ENCODE measurements around the gene MPPED1. TPM values are rescaled to one million over a fixed set of nuclear protein-coding genes. Genes with fewer than 3 reads are reported as not detected.

Gene MPPED1
- total and polyA plus RNA-seq, 3 experiments from 2014 or later: not detected

DNA sequence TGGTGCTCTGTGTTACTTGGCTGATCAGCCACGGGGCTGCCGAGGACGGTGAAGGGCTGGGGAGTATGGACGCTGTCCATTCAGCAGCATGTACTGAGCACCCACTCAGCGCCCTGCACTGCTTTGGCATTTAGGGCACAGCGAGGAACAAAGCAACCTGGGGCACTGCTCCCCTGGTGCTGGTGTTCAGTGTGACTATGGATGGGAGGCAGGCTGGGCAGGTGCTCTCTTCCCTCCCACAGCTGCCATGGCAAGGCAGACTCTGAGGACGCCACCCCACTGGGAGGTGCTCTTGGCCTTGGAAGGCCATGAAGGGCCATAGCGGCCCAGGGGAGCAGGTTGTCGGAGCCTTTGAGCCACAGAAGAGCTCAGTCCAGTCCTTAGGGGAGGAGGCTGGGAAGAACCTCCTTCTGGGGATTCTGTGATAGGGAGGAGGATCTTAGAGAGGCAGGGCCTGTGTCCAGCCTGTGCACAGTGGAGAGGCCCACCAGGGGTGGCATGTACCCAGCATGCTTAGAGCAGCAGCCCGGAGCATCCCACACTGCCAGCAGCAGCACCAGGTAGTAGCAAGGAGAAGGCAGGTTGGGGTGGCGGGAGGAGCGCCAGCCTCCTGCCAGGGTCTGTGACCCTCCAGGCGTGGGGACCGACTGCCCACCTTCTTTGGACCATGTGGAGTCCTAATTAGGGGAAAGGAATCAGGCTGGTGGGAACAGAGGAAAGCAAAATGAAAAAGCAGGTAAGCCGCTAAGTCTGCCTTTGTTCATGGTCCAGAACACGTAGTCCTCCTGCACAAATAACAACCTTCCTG, 141.8 kb downstream of the MPPED1 start:
- ChIA-PET CTCF (no interaction called here), POLR2A (no interaction called here)
- no peak overlapping the region for H3K27ac Mint-ChIP-seq
- Histone ChIP-seq H3K27me3 (ENCODE audit: insufficient read depth, low read length, poor library complexity, severe bottlenecking) (no peaks in the 10 kb centered on the region), H3K9me3 (ENCODE audit: low read length) (no peaks in the 10 kb centered on the region), H3K4me1 (ENCODE audit: insufficient read depth, low read length) (no peaks in the 10 kb centered on the region), H3K4me3 (ENCODE audit: low read length) (no peak overlapping the region), H3K27ac (ENCODE audit: low read depth, low read length) (no peak overlapping the region), H3K36me3 (ENCODE audit: insufficient read depth, low read length) (no peaks in the 10 kb centered on the region)
- no peaks in the 10 kb centered on the region for H3K4me1 Mint-ChIP-seq
- H3K36me3 Mint-ChIP-seq: no peaks in the 10 kb centered on the region
- H3K4me3 Mint-ChIP-seq: no peak overlapping the region
- DNase-seq: no peak
- H3K9me3 Mint-ChIP-seq: no peaks in the 10 kb centered on the region
- H3K27me3 Mint-ChIP-seq: peaks cover 13 to 20% of the 10 kb centered on the region in 2 donors

DNA sequence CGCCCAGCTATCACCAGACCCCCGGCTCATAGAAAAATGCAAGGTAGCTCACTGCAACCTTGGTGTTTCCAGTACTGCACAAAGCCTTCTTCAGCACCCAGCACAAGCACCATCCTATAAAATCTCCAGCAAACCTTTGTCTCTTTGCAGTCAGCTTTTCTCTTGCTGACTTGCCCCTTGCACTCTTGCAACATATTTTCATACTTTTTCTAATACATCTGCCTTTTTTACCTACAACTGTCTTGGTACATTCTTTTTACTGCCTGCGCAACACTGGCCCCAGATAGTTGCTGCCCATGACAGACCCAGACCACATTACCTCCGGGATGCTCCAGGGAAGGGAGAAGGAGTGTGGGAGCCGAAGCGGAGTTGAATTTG, 142.4 kb downstream of the MPPED1 start:
- ChIA-PET POLR2A (no interaction called here), CTCF (no interaction called here)
- no peak overlapping the region for H3K4me3 ChIP-seq (ENCODE audit: low read length)
- Mint-ChIP-seq H3K4me1 (no peaks in the 10 kb centered on the region), H3K27ac (no peak overlapping the region), H3K27me3 (peaks cover 13 to 20% of the 10 kb centered on the region in 2 donors), H3K36me3 (no peaks in the 10 kb centered on the region), H3K4me3 (no peak overlapping the region), H3K9me3 (no peaks in the 10 kb centered on the region)
- no peaks in the 10 kb centered on the region for H3K36me3 ChIP-seq (ENCODE audit: insufficient read depth, low read length)
- H3K4me1 ChIP-seq (ENCODE audit: insufficient read depth, low read length): no peaks in the 10 kb centered on the region
- H3K27me3 ChIP-seq (ENCODE audit: insufficient read depth, low read length, poor library complexity, severe bottlenecking): no peaks in the 10 kb centered on the region
- no peak for DNase-seq
- no peaks in the 10 kb centered on the region for H3K9me3 ChIP-seq (ENCODE audit: low read length)
- no peak overlapping the region for H3K27ac ChIP-seq (ENCODE audit: low read depth, low read length)

DNA sequence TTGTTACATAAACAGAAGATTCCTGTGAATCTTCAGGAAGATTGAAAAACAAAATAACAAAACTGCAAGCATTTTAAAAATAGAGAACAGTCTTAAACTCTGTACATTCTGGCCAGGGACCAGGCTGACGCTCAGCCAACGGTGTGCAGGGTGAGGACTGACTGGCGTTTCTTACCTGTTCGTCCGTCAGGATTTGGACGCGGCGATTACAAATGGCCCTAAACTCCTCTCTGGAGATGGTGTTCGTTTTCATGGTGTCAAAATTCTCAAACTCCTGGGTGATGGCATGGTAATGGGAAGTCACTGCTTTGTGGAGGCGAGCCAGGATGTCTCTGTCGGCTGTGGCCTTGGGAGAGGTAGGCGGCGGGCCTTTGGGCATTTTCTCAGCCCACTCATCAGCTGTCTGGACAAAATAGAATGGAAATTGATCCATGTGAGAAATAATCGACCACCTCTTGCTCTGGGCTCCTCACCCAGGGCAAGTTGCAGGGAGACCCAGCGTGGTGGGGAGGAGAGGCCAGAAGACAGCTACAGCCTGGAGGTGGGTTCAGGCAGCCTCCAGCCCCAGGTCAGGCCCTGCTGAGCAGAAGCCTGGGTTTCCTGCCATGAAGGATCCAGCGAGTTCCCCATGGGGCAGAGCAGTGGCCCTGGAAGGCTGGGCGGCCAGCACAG, 143.0 kb downstream of the MPPED1 start:
- Mint-ChIP-seq H3K27me3 (peaks cover 13 to 25% of the 10 kb centered on the region in 2 donors), H3K36me3 (no peaks in the 10 kb centered on the region), H3K4me1 (no peaks in the 10 kb centered on the region), H3K9me3 (no peaks in the 10 kb centered on the region), H3K4me3 (no peak overlapping the region), H3K27ac (no peak overlapping the region)
- Histone ChIP-seq H3K4me1 (ENCODE audit: insufficient read depth, low read length) (no peaks in the 10 kb centered on the region), H3K36me3 (ENCODE audit: insufficient read depth, low read length) (no peaks in the 10 kb centered on the region), H3K4me3 (ENCODE audit: low read length) (no peak overlapping the region), H3K9me3 (ENCODE audit: low read length) (no peaks in the 10 kb centered on the region), H3K27me3 (ENCODE audit: insufficient read depth, low read length, poor library complexity, severe bottlenecking) (no peaks in the 10 kb centered on the region), H3K27ac (ENCODE audit: low read depth, low read length) (no peak overlapping the region)
- ChIA-PET CTCF (no interaction called here), POLR2A (no interaction called here)
- no peak for DNase-seq

DNA sequence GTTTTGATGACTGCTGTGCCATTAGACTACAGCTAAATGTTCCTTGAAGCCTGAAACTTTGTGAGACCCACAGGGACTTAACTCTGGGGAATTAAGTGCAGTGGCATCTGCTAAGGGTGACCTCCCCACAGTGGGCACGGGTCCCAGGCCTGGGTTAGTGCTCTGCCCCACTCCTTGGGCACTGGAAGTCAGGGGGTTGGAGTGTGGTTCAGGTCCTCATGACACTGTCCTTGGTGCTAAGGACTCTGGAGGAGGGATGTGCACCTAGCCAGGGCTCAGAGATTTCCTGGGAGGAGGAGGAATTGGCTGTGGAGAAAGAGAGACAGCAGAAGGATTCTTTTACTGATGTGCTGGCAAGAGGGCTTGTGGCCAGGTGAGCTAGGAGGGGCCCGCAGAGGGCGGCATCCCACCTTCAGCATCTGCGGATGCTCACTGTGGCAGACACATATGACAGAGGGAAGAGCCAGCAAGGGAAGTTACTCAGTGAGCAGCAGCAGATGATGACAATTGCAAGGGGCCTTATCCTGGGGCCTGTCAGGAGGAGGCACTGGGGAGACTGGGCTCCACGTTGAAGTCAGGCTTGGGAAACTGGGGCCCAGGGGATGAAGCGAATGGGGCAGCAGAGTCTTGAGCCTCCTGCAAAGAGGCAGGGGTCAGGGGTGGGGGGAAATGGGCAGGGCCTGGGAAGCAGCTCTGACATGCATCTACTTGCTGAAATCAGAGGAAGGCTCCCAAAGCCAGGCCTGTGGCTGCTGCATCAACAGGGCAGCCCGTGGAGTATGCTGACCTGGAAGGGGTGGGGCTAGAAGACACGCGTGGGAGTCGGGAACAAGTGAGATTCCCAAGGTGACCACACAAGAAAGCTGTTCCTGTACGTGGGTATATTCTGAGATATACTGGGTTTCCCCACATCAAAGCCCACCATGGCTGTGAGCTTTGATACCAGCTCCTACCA, 144.0 kb downstream of the MPPED1 start:
- Histone ChIP-seq H3K27me3 (ENCODE audit: insufficient read depth, low read length, poor library complexity, severe bottlenecking) (no peaks in the 10 kb centered on the region), H3K36me3 (ENCODE audit: insufficient read depth, low read length) (no peaks in the 10 kb centered on the region), H3K27ac (ENCODE audit: low read depth, low read length) (no peak overlapping the region), H3K4me1 (ENCODE audit: insufficient read depth, low read length) (no peaks in the 10 kb centered on the region), H3K9me3 (ENCODE audit: low read length) (no peaks in the 10 kb centered on the region), H3K4me3 (ENCODE audit: low read length) (no peak overlapping the region)
- no peak overlapping the region for H3K27ac Mint-ChIP-seq
- peaks cover 16 to 29% of the 10 kb centered on the region in 2 donors for H3K27me3 Mint-ChIP-seq
- ChIA-PET CTCF (no interaction called here), POLR2A (no interaction called here)
- DNase-seq: no peak
- no peak overlapping the region for H3K4me3 Mint-ChIP-seq
- H3K9me3 Mint-ChIP-seq: peaks cover 0 to 2% (median 0%) of the 10 kb centered on the region in 5 donors
- no peaks in the 10 kb centered on the region for H3K36me3 Mint-ChIP-seq
- no peaks in the 10 kb centered on the region for H3K4me1 Mint-ChIP-seq

Other genes with a start within 250 kb of the MPPED1 start
- 100 to 1,000 TPM; 104 to 112 TPM for gene TTLL12, start 224.9 kb upstream of the MPPED1 start, total RNA-seq
- 30.1 TPM for gene TTLL12, start 224.9 kb upstream of the MPPED1 start, polyA plus RNA-seq
- under 1 TPM; 0.07 to 0.33 TPM for gene SCUBE1, start 68.6 kb upstream of the MPPED1 start, total RNA-seq
- not detected for gene SCUBE1, start 68.6 kb upstream of the MPPED1 start, polyA plus RNA-seq